Measurements from ENCODE around the gene DAB1.

- TF ChIP-seq CTCF (IDR thresholded peaks at IDR 0.05) (no peak), POLR2AphosphoS5 (IDR thresholded peaks at IDR 0.05) (no peak), EP300 (IDR thresholded peaks at IDR 0.05; ENCODE audit: low read depth) (no peak), POLR2A (IDR thresholded peaks at IDR 0.05) (no peak)
Observed at GRCh38 chr1:57406428-57406970, 17.4 kb downstream of the DAB1 start.

Data from transverse colon (tissue), 4 donors.